HepG2 (cell line): ENCODE results near the gene CD34. TPM values are rescaled to one million over a fixed set of nuclear protein-coding genes. Genes with fewer than 3 reads are reported as not detected.
A peak's percentile ranks its signal among the peaks of the same experiment; 100 is the strongest.

Experiments
- CBFB ChIP-seq: sonication (generic); formaldehyde crosslinking; IDR thresholded peaks from 2 replicates; pipeline ENCODE4 v1.4.0; 2020; ENCODE audit warnings: missing genetic modification reagents
- CCAR2 ChIP-seq: fragments of 200-400 bp; formaldehyde crosslinking; optimal IDR thresholded peaks from 2 replicates; pipeline ENCODE3; 2018; ENCODE audit warnings: low read depth, mild to moderate bottlenecking, low read length, moderate library complexity
- DNMT1 ChIP-seq: sonication (generic); formaldehyde crosslinking; IDR thresholded peaks from 2 replicates; pipeline ENCODE4 v1.5.1; 2020; ENCODE audit warnings: mild to moderate bottlenecking, missing genetic modification reagents
- GABPB1 ChIP-seq: IDR thresholded peaks from 2 replicates; pipeline ENCODE4 v1.6.1; 2016; ENCODE audit warnings: mild to moderate bottlenecking, missing genetic modification reagents, moderate library complexity, missing compliant biosample characterization
- GFI1 ChIP-seq: sonication (generic); formaldehyde crosslinking; IDR thresholded peaks from 2 replicates; pipeline ENCODE4 v1.5.0; 2020; ENCODE audit warnings: missing genetic modification reagents, mild to moderate bottlenecking, borderline replicate concordance
- GLI4 ChIP-seq: sonication (generic); formaldehyde crosslinking; IDR thresholded peaks from 2 replicates; pipeline ENCODE4 v1.5.1; 2020; ENCODE audit warnings: missing genetic modification reagents, mild to moderate bottlenecking, moderate library complexity, borderline replicate concordance
- HNF1A ChIP-seq, 2 experiments: sonication (generic) in 1 of 2; formaldehyde crosslinking in 1 of 2; IDR thresholded peaks; 2 replicates each; pipeline versions ENCODE4 v1.4.0 to v1.6.1; 2016 to 2020; ENCODE audit warnings: borderline replicate concordance in 1 of 2, low read depth in 1 of 2, mild to moderate bottlenecking in 1 of 2, missing genetic modification reagents in 1 of 2
- MLLT10 ChIP-seq: sonication (generic); formaldehyde crosslinking; IDR thresholded peaks from 2 replicates; pipeline ENCODE4 v1.4.0; 2020; ENCODE audit warnings: missing genetic modification reagents
- MYC ChIP-seq: sonication (generic); formaldehyde crosslinking; IDR thresholded peaks from 2 replicates; pipeline ENCODE4 v1.9.0; 2021; ENCODE audit warnings: missing genetic modification reagents, borderline replicate concordance
- NKX3-1 ChIP-seq: sonication (generic); formaldehyde crosslinking; IDR thresholded peaks from 2 replicates; pipeline ENCODE4 v1.5.0; 2020; ENCODE audit warnings: missing genetic modification reagents
- RAD21 ChIP-seq: fragments of 450-650 bp; formaldehyde crosslinking; IDR thresholded peaks from 2 replicates; pipeline ENCODE4 v1.5.0; 2020; ENCODE audit warnings: mild to moderate bottlenecking
- SP2 ChIP-seq: sonication (generic); formaldehyde crosslinking; IDR thresholded peaks from 2 replicates; pipeline ENCODE4 v1.5.1; 2020; ENCODE audit warnings: mild to moderate bottlenecking, missing genetic modification reagents
- TFDP1 ChIP-seq: IDR thresholded peaks from 2 replicates; pipeline ENCODE4 v1.6.1; 2016; ENCODE audit warnings: missing compliant biosample characterization, missing genetic modification reagents, borderline replicate concordance
- YY1 ChIP-seq: IDR thresholded peaks from 2 replicates; pipeline ENCODE4 v1.6.1; 2011; ENCODE audit warnings: low read length, low read depth, moderate library complexity, mild to moderate bottlenecking; ENCODE audit not compliant: insufficient read depth, insufficient replicate concordance
- ZBTB7A ChIP-seq: sonication (generic); formaldehyde crosslinking; IDR thresholded peaks from 2 replicates; pipeline ENCODE4 v1.8.0; 2022; ENCODE audit warnings: mild to moderate bottlenecking, missing genetic modification reagents
- ZNF234 ChIP-seq: sonication (generic); formaldehyde crosslinking; conservative IDR thresholded peaks from 2 replicates; pipeline ENCODE4 v1.5.1; 2020; ENCODE audit warnings: mild to moderate bottlenecking, missing genetic modification reagents
- ZNF292 ChIP-seq: sonication (generic); formaldehyde crosslinking; IDR thresholded peaks from 2 replicates; pipeline ENCODE4 v1.8.1; 2022; ENCODE audit warnings: mild to moderate bottlenecking, low read depth, missing genetic modification reagents, borderline replicate concordance
- ZNF468 ChIP-seq: sonication (generic); formaldehyde crosslinking; IDR thresholded peaks from 2 replicates; pipeline ENCODE4 v1.8.0; 2022; ENCODE audit warnings: mild to moderate bottlenecking, moderate library complexity, missing genetic modification reagents
- ZNF563 ChIP-seq: sonication (generic); formaldehyde crosslinking; IDR thresholded peaks from 2 replicates; pipeline ENCODE4 v1.8.0; 2022; ENCODE audit warnings: mild to moderate bottlenecking, moderate library complexity, missing genetic modification reagents
- ZNF781 ChIP-seq: sonication (generic); formaldehyde crosslinking; IDR thresholded peaks from 2 replicates; pipeline ENCODE4 v1.5.1; 2020; ENCODE audit warnings: borderline replicate concordance, mild to moderate bottlenecking, missing genetic modification reagents; ENCODE audit errors: not compliant biosample characterization
- ZNF816 ChIP-seq: sonication (generic); formaldehyde crosslinking; IDR thresholded peaks from 2 replicates; pipeline ENCODE4 v1.8.0; 2022; ENCODE audit warnings: missing genetic modification reagents, mild to moderate bottlenecking, borderline replicate concordance
- polyA plus RNA-seq, 8 experiments: library from polyadenylated mRNA; depleted of rRNA in 3 of 8; stranded (reverse) in 7 of 8; unstranded in 1 of 8; fragments of >200 nt; fragmentation: Illumina TruSeq in 4 of 8; extraction: Trizol in 4 of 8; gene quantifications; 2 replicates each; pipeline versions ENCODE4 v1.2.1 to v1.2.3, GENCODE V29; 2011 to 2016; ENCODE audit warnings: low read depth in 4 of 8, missing spikeins in 1 of 8, mixed read lengths in 1 of 8; ENCODE audit not compliant: insufficient read depth in 1 of 8
- total RNA-seq, 5 experiments: library from RNA; depleted of rRNA; stranded (reverse); fragments of >200 nt; fragmentation: Illumina TruSeq; extraction: Trizol; gene quantifications; 2 replicates each; pipeline ENCODE4 v1.2.3, GENCODE V29; 2016; ENCODE audit warnings: low read depth in 1 of 5

Gene CD34
- total and polyA plus RNA-seq, 2 of the 13 experiments (the other 11 are each of a cell fraction or from before 2014, with no cell fraction given), result not detected

GRCh38 chr1:207868774-207869721 lies 41.9 kb downstream of the CD34 start (continued):
- TF ChIP-seq YY1, result peak; percentile 70
- TF ChIP-seq GFI1 (CRISPR knock-in tag), result no peak
- TF ChIP-seq TFDP1 (CRISPR knock-in tag), result peak; percentile 70; the same call in 1 of the 2 replicates
- 0 out of 2 replicates have a peak, but pooled peaks have one; percentile 8 for TF ChIP-seq CBFB (CRISPR knock-in tag)
- no peak for TF ChIP-seq GLI4 (CRISPR knock-in tag)
- no peak for TF ChIP-seq CCAR2
- no peak for TF ChIP-seq DNMT1 (CRISPR knock-in tag)
- no peak for TF ChIP-seq ZNF468 (CRISPR knock-in tag)
- no peak for TF ChIP-seq SP2 (CRISPR knock-in tag)
- TF ChIP-seq MLLT10 (CRISPR knock-in tag), result no peak
- no peak for TF ChIP-seq ZNF781
- TF ChIP-seq MYC (CRISPR knock-in tag), result peak; percentile 66
- no peak for TF ChIP-seq ZNF563 (CRISPR knock-in tag)
- peak; percentile 48; the same call in 1 of the 2 replicates for TF ChIP-seq GABPB1 (CRISPR knock-in tag)
- no peak for TF ChIP-seq ZBTB7A (CRISPR knock-in tag)
- TF ChIP-seq HNF1A (IDR thresholded peaks at IDR 0.05; ENCODE audit: low read depth), result no peak
- TF ChIP-seq HNF1A (CRISPR knock-in tag; IDR thresholded peaks at IDR 0.05; ENCODE audit: borderline replicate concordance), result no peak
- TF ChIP-seq ZNF234 (CRISPR knock-in tag), result no peak
- no peak for TF ChIP-seq ZNF816 (CRISPR knock-in tag)
- no peak for TF ChIP-seq ZNF292 (CRISPR knock-in tag)
- TF ChIP-seq NKX3-1 (CRISPR knock-in tag), result no peak
- peak; percentile 88 for TF ChIP-seq RAD21
